DMS 273 (cell line): ENCODE measurements around the gene PPP3CA.
"Not testable (repeated sequence)": the region's sequence is repeated elsewhere in the genome, so short reads cannot be mapped to it uniquely, and the experiment has no call there.

Experiments used
- DNase-seq: peaks from one replicate; lab custom pipeline; 2025; ENCODE audit not compliant: unreplicated experiment; lab: John Stamatoyannopoulos, UW

PPP3CA gene

GRCh38 chr4:101020956-101021355, 326.4 kb downstream of the PPP3CA start:
- no peak for DNase-seq

DNA sequence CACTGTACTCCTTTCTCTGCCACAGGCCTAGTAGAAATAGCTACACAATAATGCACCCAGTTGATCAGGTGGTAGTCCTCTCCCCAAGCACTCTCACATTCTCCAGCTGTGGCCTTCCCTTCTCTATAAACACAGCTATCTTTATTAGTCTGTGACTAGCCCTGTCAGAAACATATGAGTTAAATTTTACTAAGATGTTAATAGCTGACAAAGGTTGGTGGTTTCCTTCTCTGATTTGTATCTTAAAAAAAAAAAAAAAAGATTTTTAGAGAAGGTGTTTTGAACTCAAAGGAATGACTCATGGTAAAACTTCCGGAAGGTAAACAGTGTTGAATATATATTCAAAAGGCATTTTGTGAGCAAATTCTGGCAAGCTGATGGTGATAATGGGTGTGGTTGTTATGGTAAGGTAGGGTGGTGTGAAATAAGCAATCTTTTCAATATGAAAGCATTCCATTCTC, 327.4 kb downstream of the PPP3CA start:
- DNase-seq, result no peak

DNA sequence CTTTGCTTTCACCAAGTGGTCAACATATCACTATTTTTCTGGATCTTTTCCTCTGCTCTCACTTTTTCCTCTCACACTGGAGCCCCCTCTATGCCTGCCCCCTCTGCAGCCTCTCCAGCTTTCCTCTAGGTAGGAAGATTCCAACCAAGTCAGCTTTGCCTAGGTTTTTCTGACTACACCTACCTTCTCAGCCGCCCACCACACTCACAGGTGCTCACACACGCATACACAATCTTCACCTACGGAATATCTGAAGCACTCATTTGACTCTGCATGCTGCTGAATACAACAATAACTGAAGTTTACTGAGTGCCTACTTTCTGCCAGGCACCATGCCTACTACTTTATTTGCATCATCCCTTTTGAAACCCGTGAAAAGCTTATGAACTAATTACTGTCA, 328.0 kb downstream of the PPP3CA start:
- DNase-seq, result no peak

DNA sequence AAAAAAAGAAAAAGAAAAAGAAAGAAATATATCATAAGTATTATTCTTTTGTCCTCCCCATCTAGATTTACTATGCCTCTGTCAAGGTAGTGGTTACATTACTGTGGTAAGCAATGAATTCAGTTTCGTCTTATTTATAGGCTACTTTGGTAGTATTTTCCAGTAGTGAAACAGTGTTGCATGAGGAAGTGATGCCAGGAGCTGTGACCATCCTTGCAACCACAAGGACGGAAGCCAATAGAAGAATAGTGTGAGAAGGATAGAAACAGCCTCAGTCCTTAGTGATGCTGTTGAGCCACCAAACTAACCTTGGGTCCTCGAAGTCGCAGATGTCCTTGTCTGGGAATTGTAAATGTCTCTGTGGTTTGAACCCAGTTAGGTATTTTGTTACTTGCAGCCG, 328.5 kb downstream of the PPP3CA start:
- no peak for DNase-seq

- DNase-seq, result no peak
Observed at GRCh38 chr4:101014417-101014816, 332.9 kb downstream of the PPP3CA start.

DNA sequence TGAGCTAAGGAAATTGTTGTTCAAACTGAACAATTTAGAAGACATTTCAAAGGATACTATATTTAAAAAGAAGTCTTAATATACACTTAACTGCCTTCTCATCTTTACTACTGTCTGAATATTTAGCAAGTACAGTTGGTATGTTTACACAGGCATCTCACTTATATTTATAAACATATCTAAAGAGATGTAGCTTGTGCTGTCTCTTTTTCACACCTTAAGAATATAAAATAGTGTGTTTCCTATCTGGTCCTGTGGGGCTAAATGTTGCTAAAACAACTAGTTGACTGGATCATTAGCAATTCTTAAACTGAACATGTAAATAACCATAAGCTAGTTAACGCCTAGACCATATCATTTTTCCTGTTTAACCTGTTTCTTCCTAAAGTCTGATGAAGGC, 336.3 kb downstream of the PPP3CA start:
- DNase-seq, result no peak

DNA sequence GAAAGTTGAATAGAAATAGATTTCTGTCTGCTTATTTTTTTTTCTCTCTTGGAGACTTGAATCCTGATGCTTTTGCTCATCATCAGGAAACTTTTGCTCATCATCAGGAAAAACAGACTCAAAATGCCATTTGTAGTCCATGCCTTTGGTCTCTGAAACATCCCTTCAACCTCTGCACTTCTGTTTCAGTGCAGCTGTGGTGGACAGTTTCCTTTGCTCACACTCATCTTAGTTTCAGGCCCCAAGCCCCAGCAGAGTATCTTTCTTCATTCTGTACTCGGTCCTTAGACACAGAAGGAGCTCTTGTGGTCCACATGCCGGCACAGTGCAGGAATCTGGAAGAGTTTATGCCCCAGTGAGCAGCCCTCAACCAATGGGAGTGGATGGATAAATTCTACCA, 337.9 kb downstream of the PPP3CA start:
- DNase-seq, result no peak

DNA sequence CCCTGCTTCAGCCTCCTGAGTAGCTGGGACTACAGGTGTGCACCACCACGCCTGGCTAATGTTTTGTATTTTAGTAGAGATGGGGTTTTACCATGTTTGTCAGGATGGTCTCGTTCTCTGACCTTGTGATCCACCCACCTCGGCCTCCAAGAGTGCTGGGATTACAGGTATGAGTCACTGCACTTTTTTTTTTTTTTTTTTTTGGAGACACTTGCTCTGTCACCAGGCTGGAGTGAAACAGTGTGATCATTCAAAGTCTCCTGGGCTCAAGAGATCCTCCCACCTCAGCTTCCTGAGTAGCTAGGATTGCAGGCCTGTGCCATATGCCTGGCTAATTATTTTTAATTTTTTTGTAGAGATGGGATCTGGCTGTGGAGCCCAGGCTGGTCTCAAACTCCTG, 338.8 kb downstream of the PPP3CA start:
- DNase-seq, result no peak

DNA sequence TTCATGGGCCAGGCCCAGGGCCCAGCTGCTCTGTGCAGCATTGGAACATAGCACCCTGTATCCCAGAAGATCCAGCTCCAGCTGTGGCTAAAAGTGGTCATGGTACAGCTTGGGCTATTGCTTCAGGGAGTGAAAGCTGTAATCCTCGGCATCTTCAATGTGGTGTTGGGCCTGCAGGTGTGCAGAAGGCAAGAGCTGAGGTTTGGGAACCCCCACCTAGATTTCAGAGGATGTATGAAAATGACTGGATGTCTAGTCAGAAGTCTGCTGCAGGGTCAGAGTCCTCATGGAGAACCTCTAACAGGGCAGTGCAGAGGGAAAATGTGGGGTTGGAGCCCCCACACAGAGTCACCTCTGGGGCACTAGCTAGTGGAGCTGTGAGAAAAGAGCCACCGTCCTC, 341.7 kb downstream of the PPP3CA start:
- no peak for DNase-seq

DNA sequence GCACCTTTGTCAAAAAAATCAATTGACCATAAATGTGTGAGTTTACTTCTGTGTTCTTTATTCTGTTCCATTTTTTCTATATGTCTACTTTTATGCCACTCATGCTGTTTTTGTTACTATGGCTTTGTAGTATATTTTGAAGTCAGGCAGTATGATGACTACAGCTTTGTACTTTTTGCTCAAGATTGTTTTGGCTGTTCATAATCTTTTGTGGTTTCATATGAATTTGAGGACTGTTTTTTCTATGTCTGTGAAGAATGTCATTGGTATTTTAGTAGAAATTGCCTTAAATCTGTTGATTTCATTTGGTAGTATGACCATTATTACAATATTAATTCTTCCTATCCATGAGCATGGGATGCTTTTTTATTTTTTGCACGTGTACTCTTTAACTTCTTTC, 346.8 kb downstream of the PPP3CA start:
- DNase-seq, result no peak

DNA sequence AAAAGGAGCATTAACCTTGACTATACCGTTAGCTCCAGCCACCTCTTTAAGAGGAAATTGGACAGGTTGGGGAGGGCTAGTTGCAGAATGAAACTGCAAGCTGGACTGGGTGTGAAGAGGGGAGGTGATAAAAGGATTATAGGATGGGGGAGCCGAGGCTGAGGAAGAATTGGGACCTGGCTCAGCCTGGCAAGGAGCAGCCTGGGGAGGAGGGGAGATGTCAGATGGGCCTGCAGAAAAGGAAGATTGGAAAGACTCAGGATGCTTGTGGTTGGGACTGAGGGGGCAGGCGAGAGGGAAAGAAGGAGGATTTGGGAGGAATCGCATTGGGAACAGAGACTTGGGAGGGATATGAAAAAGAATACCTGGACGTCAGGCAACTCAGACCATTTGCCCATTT, 351.7 kb downstream of the PPP3CA start:
- no peak for DNase-seq

DNA sequence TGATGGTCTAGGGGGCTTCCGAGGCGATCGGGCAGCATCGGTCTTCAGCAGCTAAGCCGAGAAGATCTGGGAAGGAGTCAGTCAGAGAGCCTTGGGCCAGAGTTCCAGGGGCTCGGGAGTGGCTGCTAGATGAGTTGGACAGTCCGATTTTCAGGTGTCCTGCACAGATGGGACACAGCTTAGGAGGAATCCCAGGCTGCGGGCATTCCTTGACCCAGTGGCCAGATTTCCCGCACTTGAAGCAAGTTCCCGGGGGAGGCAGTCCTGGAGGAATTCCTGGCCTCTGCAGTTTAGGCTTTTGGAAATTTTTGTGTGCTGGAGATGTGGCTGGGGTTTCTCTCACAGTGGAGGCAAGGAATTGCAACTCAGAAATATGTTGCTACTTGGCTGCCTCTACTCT, 352.3 kb downstream of the PPP3CA start:
- DNase-seq, result not testable (repeated sequence)

- DNase-seq, result not testable (repeated sequence)
Observed at GRCh38 chr4:100991332-100992069, 355.8 kb downstream of the PPP3CA start.

- no peak for DNase-seq
Observed at GRCh38 chr4:100989401-100989800, 357.9 kb downstream of the PPP3CA start.

GRCh38 chr4:100988876-100989275, 358.4 kb downstream of the PPP3CA start:
- DNase-seq, result no peak

DNA sequence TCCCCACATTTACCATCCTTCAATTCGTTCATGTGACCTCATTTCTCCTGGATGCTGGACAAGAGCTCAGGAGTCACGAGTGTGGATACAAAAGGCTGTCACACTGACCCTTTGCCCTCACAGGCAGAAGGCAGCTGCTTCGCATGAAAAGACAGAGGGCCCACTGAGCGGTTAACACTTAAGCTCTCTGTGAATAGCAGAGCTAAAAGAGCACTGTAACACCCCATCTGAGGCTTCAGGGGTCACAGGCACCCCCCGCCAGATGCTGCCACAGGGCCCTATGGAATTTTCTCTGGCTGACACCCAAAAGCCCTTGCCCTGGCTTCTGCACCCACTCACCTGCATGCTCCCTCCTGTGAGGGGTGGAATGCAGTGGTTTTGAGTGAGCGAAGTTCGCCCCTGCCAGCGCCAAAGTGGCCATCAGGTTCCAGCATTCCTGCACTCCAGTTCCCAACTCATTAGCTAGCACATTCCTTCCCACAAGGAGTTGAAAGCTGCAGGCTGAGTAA, 360.9 kb downstream of the PPP3CA start:
- no peak for DNase-seq

GRCh38 chr4:100985576-100985975, 361.8 kb downstream of the PPP3CA start:
- DNase-seq, result no peak

GRCh38 chr4:100984901-100985300, 362.4 kb downstream of the PPP3CA start:
- no peak for DNase-seq

GRCh38 chr4:100983426-100983825, 363.9 kb downstream of the PPP3CA start:
- no peak for DNase-seq

DNA sequence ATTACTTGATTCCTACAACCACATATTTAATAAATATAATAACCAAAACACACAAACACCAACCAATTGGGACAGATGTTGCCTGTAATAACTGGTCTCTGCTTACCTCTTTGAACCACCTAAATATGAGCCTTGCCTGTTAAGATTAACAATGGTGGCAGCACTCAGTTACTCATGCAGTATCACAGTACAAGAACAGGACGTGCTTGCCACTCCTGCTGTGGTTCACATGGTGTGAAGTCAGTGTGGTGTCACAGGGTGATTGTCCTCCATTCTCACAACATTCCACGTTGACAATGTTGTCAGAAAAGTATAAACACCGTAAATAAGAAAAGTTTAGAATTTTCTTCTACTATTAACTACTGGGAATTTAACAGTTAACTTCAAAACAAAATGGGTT, 365.0 kb downstream of the PPP3CA start:
- DNase-seq, result no peak

DNA sequence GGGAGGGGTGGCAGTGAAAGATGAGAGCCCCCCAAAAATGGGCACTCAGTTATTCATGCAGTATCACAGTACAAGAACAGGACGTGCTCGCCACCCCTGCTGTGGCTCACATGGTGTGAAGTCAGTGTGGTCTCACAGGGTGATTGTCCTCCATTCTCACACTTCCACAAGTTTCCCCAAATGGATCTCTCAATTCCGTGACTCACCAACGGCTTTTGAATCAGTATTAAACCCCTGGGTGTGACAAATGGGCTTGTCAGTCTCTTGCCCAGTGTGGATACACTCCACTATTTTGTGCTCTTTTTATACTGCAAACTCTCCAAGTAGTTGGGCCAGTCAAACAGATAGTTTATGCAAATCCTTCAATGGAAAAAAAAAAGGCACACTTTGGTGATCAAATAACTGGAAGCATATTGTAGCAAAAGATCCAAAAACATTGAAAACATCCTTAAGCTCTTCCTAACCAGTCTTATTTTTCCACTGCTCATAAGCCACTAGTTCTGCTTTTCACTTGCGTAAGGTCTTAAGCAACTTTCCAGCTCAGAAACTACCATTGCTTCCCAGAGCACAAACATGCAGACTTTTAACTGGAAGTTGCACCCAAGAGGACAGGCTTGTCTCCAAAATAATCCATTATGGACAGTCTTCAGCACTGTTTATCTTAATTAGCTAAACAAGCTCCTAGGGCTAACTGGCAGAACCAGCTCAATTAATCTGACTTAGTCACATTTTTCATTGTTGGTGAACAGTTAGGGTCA, 365.7 kb downstream of the PPP3CA start:
- DNase-seq, result no peak

- DNase-seq, result no peak
Observed at GRCh38 chr4:100979736-100980135, 367.6 kb downstream of the PPP3CA start.
